GM23338 (cell line): ENCODE data around the gene NCAN. TPM values are rescaled to one million over a fixed set of nuclear protein-coding genes. Genes with fewer than 3 reads are reported as not detected.

Source experiments
- ATAC-seq: fragments of 200-7000 bp; cut with Tn5 transposase; 3 replicates; pipeline ENCODE4 v1.9.1; 2020
- DNase-seq: peaks from one replicate; pipeline ENCODE4 v3.0.0-alpha.2; 2015; ENCODE audit warnings: low spot score
- H2AFZ ChIP-seq: fragments of 200-600 bp; sonication (generic); 2 replicates; pipeline ENCODE4 v1.8.0; 2016; ENCODE audit warnings: antibody characterized with exemption, mild to moderate bottlenecking, moderate library complexity
- H3F3A ChIP-seq: fragments of 200-600 bp; sonication (generic); replicated peaks from 2 replicates; pipeline ENCODE4 v1.8.0; 2017; ENCODE audit warnings: antibody characterized with exemption, mixed run types, low read depth
- H3K27ac ChIP-seq: fragments of 200-600 bp; sonication (generic); 2 replicates; pipeline ENCODE4 v1.6.1; 2016; ENCODE audit warnings: low read depth
- H3K27me3 ChIP-seq: fragments of 200-600 bp; sonication (generic); 2 replicates; pipeline ENCODE4 v1.8.0; 2016; ENCODE audit warnings: mild to moderate bottlenecking, mixed run types, moderate library complexity; ENCODE audit not compliant: insufficient read depth
- H3K36me3 ChIP-seq: fragments of 200-600 bp; sonication (generic); 2 replicates; pipeline ENCODE4 v1.8.0; 2016; ENCODE audit warnings: mild to moderate bottlenecking; ENCODE audit not compliant: insufficient read depth
- H3K4me1 ChIP-seq: fragments of 200-600 bp; sonication (generic); 2 replicates; pipeline ENCODE4 v1.8.0; 2016; ENCODE audit warnings: mild to moderate bottlenecking, moderate library complexity; ENCODE audit not compliant: insufficient read depth
- H3K4me2 ChIP-seq: fragments of 200-600 bp; sonication (generic); 2 replicates; pipeline ENCODE4 v1.7.1; 2017; ENCODE audit warnings: mixed run types
- H3K4me3 ChIP-seq: fragments of 200-600 bp; sonication (generic); 2 replicates; pipeline ENCODE4 v1.6.1; 2016; ENCODE audit warnings: mixed run types
- H3K79me2 ChIP-seq: fragments of 200-600 bp; sonication (generic); replicated peaks from 2 replicates; pipeline ENCODE4 v1.8.0; 2017; ENCODE audit warnings: mild to moderate bottlenecking; ENCODE audit not compliant: insufficient read depth
- H3K9me2 ChIP-seq: fragments of 200-600 bp; sonication (generic); 2 replicates; pipeline ENCODE4 v1.8.0; 2017; ENCODE audit not compliant: insufficient read depth
- H4K20me1 ChIP-seq: fragments of 200-600 bp; sonication (generic); replicated peaks from 2 replicates; pipeline ENCODE4 v1.8.0; 2017; ENCODE audit warnings: mild to moderate bottlenecking; ENCODE audit not compliant: insufficient read depth
- H3K27ac Mint-ChIP-seq: 2 replicates; pipeline ENCODE4 v1.8.0; 2020; ENCODE audit warnings: inconsistent platforms, mild to moderate bottlenecking, moderate library complexity, mixed read lengths
- H3K27me3 Mint-ChIP-seq: 3 replicates; pipeline ENCODE4 v1.8.0; 2022; ENCODE audit warnings: low read depth, mild to moderate bottlenecking, moderate library complexity, mixed read lengths, inconsistent platforms; ENCODE audit not compliant: insufficient read depth, poor library complexity
- H3K36me3 Mint-ChIP-seq: 3 replicates; pipeline ENCODE4 v1.8.0; 2021; ENCODE audit warnings: low read depth, mild to moderate bottlenecking, inconsistent platforms, moderate library complexity, mixed read lengths
- H3K4me1 Mint-ChIP-seq: 3 replicates; pipeline ENCODE4 v1.8.0; 2020; ENCODE audit warnings: mild to moderate bottlenecking, inconsistent platforms, mixed read lengths
- H3K4me3 Mint-ChIP-seq: 3 replicates; pipeline ENCODE4 v1.8.0; 2021; ENCODE audit warnings: moderate library complexity, mild to moderate bottlenecking, inconsistent platforms, mixed read lengths
- H3K9me3 Mint-ChIP-seq: 3 replicates; pipeline ENCODE4 v1.8.0; 2020; ENCODE audit warnings: moderate library complexity, mild to moderate bottlenecking, inconsistent platforms, mixed read lengths
- CREB1 ChIP-seq: fragments of 250-450 bp; sonication (Bioruptor Pico); IDR thresholded peaks from 2 replicates; pipeline ENCODE4 v1.5.0; 2020; ENCODE audit warnings: low read depth, mild to moderate bottlenecking, moderate library complexity
- EZH2phosphoT487 ChIP-seq: fragments of 200-600 bp; sonication (generic); IDR thresholded peaks from one replicate; pipeline ENCODE4 v1.8.1; 2018; ENCODE audit warnings: antibody characterized with exemption; ENCODE audit not compliant: unreplicated experiment
- ZNF114 ChIP-seq: fragments of 250-450 bp; sonication (Bioruptor Pico); IDR thresholded peaks from 2 replicates; pipeline ENCODE4 v1.5.0; 2020; ENCODE audit warnings: mild to moderate bottlenecking, moderate library complexity
- ZNF331 ChIP-seq: fragments of 250-450 bp; sonication (Bioruptor Pico); IDR thresholded peaks from 2 replicates; pipeline ENCODE4 v1.5.0; 2020; ENCODE audit warnings: low read depth, mild to moderate bottlenecking, moderate library complexity
- polyA plus RNA-seq: library from polyadenylated mRNA; unstranded; fragments of >200 nt; fragmentation: Nextera tagmentation; extraction: Ambion mirVana; gene quantifications from 2 replicates; pipeline ENCODE4 v1.2.1, GENCODE V29; 2016
- total RNA-seq: library from RNA; depleted of rRNA; stranded (reverse); fragments of >200 nt; shearing (Covaris generic); gene quantifications from 2 replicates; pipeline ENCODE4 v1.2.3, GENCODE V29; 2014
- TF ChIP-seq, protein P1 (sequence below): IDR thresholded peaks from 2 replicates; pipeline ENCODE4 v1.6.1; 2016; ENCODE audit warnings: antibody characterized with exemption
- TF ChIP-seq, protein P2 (sequence below), 2 experiments: fragments of 200-600 bp in 1 of 2; sonication (generic) in 1 of 2; conservative IDR thresholded peaks; 2 replicates each; pipeline versions ENCODE4 v1.5.1 to v1.6.1; 2016 to 2017; ENCODE audit warnings: antibody characterized with exemption in 2 of 2, low read depth in 2 of 2, mild to moderate bottlenecking in 2 of 2, moderate library complexity in 1 of 2
- TF ChIP-seq, protein P3 (sequence below): IDR thresholded peaks from one replicate; pipeline ENCODE4 v1.6.1; 2018; ENCODE audit warnings: antibody characterized with exemption; ENCODE audit not compliant: unreplicated experiment

NCAN gene
- total and polyA plus RNA-seq, 2 experiments from 2014 or later: 1.8 to 9.4 TPM

DNA sequence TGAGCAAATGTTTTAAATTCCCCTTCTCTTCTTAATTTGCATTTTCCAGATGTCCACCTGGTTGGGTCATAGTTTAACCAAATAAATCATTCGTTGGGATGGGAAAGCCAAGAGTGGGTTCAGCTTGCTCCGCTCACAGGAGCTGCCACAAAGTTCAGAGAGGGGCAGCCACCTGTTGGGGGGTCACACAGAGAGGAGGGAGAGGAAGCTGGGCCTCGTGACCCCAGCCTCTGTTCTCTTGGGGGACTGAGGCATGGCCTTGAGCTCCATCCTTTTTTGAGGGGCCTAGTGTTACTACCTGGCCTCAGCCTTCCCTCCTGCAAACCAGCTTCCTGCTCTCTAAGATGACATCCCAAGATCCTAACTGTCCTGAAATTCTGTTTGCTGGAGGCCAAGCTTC, 44.1 kb upstream of the NCAN start:
- Histone ChIP-seq H3K9me2 (no peaks in the 10 kb centered on the region), H3K4me2 (no peak overlapping the region), H3K4me1 (peaks cover 16% of the 10 kb centered on the region), H2AFZ (no peak overlapping the region), H4K20me1 (no peaks in the 10 kb centered on the region), H3K79me2 (no peaks in the 10 kb centered on the region), H3K27ac (no peak overlapping the region), H3K4me3 (no peak overlapping the region), H3F3A (peaks cover 12% of the 10 kb centered on the region; the same call in 1 of the 2 replicates), H3K27me3 (peaks cover 28% of the 10 kb centered on the region), H3K36me3 (no peaks in the 10 kb centered on the region)
- no peaks in the 10 kb centered on the region for H3K9me3 Mint-ChIP-seq
- H3K27ac Mint-ChIP-seq: no peak overlapping the region
- no peak for TF ChIP-seq ZNF331 (CRISPR knock-in tag)
- TF ChIP-seq, protein P1, sequence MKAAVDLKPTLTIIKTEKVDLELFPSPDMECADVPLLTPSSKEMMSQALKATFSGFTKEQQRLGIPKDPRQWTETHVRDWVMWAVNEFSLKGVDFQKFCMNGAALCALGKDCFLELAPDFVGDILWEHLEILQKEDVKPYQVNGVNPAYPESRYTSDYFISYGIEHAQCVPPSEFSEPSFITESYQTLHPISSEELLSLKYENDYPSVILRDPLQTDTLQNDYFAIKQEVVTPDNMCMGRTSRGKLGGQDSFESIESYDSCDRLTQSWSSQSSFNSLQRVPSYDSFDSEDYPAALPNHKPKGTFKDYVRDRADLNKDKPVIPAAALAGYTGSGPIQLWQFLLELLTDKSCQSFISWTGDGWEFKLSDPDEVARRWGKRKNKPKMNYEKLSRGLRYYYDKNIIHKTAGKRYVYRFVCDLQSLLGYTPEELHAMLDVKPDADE: no peak
- TF ChIP-seq, protein P2, sequence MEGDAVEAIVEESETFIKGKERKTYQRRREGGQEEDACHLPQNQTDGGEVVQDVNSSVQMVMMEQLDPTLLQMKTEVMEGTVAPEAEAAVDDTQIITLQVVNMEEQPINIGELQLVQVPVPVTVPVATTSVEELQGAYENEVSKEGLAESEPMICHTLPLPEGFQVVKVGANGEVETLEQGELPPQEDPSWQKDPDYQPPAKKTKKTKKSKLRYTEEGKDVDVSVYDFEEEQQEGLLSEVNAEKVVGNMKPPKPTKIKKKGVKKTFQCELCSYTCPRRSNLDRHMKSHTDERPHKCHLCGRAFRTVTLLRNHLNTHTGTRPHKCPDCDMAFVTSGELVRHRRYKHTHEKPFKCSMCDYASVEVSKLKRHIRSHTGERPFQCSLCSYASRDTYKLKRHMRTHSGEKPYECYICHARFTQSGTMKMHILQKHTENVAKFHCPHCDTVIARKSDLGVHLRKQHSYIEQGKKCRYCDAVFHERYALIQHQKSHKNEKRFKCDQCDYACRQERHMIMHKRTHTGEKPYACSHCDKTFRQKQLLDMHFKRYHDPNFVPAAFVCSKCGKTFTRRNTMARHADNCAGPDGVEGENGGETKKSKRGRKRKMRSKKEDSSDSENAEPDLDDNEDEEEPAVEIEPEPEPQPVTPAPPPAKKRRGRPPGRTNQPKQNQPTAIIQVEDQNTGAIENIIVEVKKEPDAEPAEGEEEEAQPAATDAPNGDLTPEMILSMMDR (conservative IDR thresholded peaks at IDR 0.05; ENCODE audit: low read depth in 2 of 2): no peak
- no peak for TF ChIP-seq EZH2phosphoT487
- no peak for TF ChIP-seq ZNF114 (CRISPR knock-in tag)
- TF ChIP-seq CREB1 (CRISPR knock-in tag): no peak
- TF ChIP-seq, protein P3, sequence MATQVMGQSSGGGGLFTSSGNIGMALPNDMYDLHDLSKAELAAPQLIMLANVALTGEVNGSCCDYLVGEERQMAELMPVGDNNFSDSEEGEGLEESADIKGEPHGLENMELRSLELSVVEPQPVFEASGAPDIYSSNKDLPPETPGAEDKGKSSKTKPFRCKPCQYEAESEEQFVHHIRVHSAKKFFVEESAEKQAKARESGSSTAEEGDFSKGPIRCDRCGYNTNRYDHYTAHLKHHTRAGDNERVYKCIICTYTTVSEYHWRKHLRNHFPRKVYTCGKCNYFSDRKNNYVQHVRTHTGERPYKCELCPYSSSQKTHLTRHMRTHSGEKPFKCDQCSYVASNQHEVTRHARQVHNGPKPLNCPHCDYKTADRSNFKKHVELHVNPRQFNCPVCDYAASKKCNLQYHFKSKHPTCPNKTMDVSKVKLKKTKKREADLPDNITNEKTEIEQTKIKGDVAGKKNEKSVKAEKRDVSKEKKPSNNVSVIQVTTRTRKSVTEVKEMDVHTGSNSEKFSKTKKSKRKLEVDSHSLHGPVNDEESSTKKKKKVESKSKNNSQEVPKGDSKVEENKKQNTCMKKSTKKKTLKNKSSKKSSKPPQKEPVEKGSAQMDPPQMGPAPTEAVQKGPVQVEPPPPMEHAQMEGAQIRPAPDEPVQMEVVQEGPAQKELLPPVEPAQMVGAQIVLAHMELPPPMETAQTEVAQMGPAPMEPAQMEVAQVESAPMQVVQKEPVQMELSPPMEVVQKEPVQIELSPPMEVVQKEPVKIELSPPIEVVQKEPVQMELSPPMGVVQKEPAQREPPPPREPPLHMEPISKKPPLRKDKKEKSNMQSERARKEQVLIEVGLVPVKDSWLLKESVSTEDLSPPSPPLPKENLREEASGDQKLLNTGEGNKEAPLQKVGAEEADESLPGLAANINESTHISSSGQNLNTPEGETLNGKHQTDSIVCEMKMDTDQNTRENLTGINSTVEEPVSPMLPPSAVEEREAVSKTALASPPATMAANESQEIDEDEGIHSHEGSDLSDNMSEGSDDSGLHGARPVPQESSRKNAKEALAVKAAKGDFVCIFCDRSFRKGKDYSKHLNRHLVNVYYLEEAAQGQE: no peak
- peaks cover 31% of the 10 kb centered on the region for H3K27me3 Mint-ChIP-seq
- no peak overlapping the region for H3K4me3 Mint-ChIP-seq
- peaks cover 31% of the 10 kb centered on the region for H3K4me1 Mint-ChIP-seq
- no peaks in the 10 kb centered on the region; the same call in 2 of the 3 replicates for H3K36me3 Mint-ChIP-seq
- no peak for DNase-seq
- ATAC-seq: no peak
